IMR-90 (cell line): Measurements from ENCODE around the gene ZNF425.

Experiments used
- BHLHE40 ChIP-seq: fragments of 150-350 bp; IDR thresholded peaks from 2 replicates; pipeline ENCODE4 v1.6.1; 2016; ENCODE audit warnings: mild to moderate bottlenecking, low read depth, low read length
- CEBPB ChIP-seq: IDR thresholded peaks from 2 replicates; pipeline ENCODE4 v1.6.1; 2012; ENCODE audit warnings: low read depth, low read length, improper control_type of control experiment
- ELK1 ChIP-seq: fragments of 150-350 bp; IDR thresholded peaks from 2 replicates; pipeline ENCODE4 v1.6.1; 2016; ENCODE audit warnings: low read depth, mild to moderate bottlenecking, low read length, moderate library complexity, borderline replicate concordance
- MXI1 ChIP-seq: IDR thresholded peaks from 2 replicates; pipeline ENCODE4 v1.6.1; 2012; ENCODE audit warnings: low read depth, mild to moderate bottlenecking, low read length, moderate library complexity, borderline replicate concordance
- POLR2A ChIP-seq: IDR thresholded peaks from 2 replicates; pipeline ENCODE4 v1.6.1; 2012; ENCODE audit warnings: mild to moderate bottlenecking, low read depth, low read length
- RAD21 ChIP-seq: IDR thresholded peaks from 2 replicates; pipeline ENCODE4 v1.6.1; 2012; ENCODE audit warnings: low read length, improper control_type of control experiment
- RFX5 ChIP-seq: IDR thresholded peaks from 2 replicates; pipeline ENCODE4 v1.8.0; 2012; ENCODE audit warnings: low read depth, mild to moderate bottlenecking, low read length, moderate library complexity
- TF ChIP-seq, protein P1 (sequence below): conservative IDR thresholded peaks from 2 replicates; pipeline ENCODE4 v1.5.1; 2012; ENCODE audit warnings: mild to moderate bottlenecking, low read depth, low read length, improper control_type of control experiment
- TF ChIP-seq, protein P2 (sequence below): fragments of 150-350 bp; IDR thresholded peaks from 2 replicates; pipeline ENCODE4 v1.6.1; 2017; ENCODE audit warnings: mild to moderate bottlenecking, antibody characterized with exemption, low read length, low read depth

DNA sequence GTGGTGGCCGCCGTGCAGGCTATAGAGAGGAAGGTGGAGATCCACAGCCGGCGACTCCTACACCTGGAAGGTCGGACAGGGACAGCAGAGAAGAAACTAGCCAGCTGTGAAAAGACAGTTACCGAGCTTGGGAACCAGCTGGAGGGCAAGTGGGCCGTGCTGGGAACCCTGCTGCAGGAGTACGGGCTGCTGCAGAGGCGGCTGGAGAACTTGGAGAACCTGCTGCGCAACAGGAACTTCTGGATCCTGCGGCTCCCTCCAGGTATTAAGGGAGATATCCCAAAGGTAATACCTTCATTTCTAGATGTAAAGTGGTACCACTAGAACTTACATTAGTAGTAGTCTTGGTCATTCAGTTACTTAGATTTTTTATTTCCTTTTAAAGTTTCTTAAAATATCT is 27.9 kb upstream of the ZNF425 start:
- TF ChIP-seq, protein P1, sequence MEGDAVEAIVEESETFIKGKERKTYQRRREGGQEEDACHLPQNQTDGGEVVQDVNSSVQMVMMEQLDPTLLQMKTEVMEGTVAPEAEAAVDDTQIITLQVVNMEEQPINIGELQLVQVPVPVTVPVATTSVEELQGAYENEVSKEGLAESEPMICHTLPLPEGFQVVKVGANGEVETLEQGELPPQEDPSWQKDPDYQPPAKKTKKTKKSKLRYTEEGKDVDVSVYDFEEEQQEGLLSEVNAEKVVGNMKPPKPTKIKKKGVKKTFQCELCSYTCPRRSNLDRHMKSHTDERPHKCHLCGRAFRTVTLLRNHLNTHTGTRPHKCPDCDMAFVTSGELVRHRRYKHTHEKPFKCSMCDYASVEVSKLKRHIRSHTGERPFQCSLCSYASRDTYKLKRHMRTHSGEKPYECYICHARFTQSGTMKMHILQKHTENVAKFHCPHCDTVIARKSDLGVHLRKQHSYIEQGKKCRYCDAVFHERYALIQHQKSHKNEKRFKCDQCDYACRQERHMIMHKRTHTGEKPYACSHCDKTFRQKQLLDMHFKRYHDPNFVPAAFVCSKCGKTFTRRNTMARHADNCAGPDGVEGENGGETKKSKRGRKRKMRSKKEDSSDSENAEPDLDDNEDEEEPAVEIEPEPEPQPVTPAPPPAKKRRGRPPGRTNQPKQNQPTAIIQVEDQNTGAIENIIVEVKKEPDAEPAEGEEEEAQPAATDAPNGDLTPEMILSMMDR: no peak
- TF ChIP-seq POLR2A (no peak), RAD21 (no peak), RFX5 (no peak), MXI1 (no peak), CEBPB (no peak), BHLHE40 (no peak), ELK1 (no peak)
- TF ChIP-seq, protein P2, sequence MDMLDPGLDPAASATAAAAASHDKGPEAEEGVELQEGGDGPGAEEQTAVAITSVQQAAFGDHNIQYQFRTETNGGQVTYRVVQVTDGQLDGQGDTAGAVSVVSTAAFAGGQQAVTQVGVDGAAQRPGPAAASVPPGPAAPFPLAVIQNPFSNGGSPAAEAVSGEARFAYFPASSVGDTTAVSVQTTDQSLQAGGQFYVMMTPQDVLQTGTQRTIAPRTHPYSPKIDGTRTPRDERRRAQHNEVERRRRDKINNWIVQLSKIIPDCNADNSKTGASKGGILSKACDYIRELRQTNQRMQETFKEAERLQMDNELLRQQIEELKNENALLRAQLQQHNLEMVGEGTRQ: no peak
